ENCODE measurements around the gene FBXL17. TPM values are rescaled to one million over a fixed set of nuclear protein-coding genes. Genes with fewer than 3 reads are reported as not detected.

The FBXL17 gene
- total RNA-seq, 1 donor from 2014 or later: 21.6 TPM

- Mint-ChIP-seq H3K27me3 (ENCODE audit: low read depth) (no peaks in the 10 kb centered on the region), H3K36me3 (no peaks in the 10 kb centered on the region), H3K4me3 (no peak overlapping the region), H3K27ac (no peak overlapping the region), H3K9me3 (no peaks in the 10 kb centered on the region), H3K4me1 (peaks cover 29% of the 10 kb centered on the region)
- no peak for DNase-seq (ENCODE audit: low spot score in 2 of 2, unreplicated experiment in 2 of 2)
- TF ChIP-seq CTCF (IDR thresholded peaks at IDR 0.05; ENCODE audit: unreplicated experiment): no peak
These were observed 399.0 kb downstream of the FBXL17 start for GRCh38 chr5:107982703-107983425.

DNA sequence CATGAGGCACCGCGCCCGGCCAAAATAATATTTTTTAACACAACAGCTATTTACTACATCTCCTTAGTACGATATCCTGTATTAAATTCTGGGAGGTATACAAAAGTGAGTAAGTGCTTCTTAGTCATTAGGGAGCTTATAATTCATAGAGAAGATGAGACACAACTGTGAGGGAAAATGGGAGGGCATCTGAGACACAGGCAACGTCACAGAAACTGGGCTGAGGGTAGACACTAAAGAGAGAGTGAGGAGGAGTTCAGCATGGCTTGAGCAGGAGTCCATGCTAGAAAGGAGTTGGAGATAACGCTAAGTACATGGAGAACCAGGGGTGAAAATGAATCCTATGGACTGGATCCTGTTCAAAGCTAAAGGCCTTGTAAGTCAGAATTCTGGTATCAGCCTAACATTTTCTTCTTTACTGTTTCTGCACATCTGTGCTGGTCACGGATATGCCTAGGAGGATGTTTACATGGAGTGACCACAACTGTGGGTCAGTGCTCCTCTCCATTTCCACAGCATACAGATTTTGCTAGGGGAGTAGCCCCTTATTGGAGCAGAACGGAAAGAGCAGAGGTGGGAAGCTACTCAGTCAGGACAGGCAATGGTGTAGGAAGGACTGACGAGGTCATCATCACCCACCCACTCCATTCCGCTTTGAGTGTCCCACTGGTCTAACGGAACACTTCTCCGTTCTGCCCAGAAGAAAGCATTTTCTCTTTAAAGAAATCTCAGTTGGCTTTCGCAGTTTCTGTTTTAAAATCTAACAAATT is 400.8 kb downstream of the FBXL17 start:
- Mint-ChIP-seq H3K27me3 (ENCODE audit: low read depth) (no peaks in the 10 kb centered on the region), H3K27ac (no peak overlapping the region), H3K36me3 (no peaks in the 10 kb centered on the region), H3K4me3 (no peak overlapping the region), H3K9me3 (no peaks in the 10 kb centered on the region), H3K4me1 (peaks cover 36% of the 10 kb centered on the region)
- TF ChIP-seq CTCF (IDR thresholded peaks at IDR 0.05; ENCODE audit: unreplicated experiment): no peak
- no peak for DNase-seq (ENCODE audit: low spot score in 2 of 2, unreplicated experiment in 2 of 2)

- no peak overlapping the region for H3K4me3 Mint-ChIP-seq
- no peaks in the 10 kb centered on the region for H3K9me3 Mint-ChIP-seq
- peaks cover 28% of the 10 kb centered on the region for H3K4me1 Mint-ChIP-seq
- no peak for DNase-seq (ENCODE audit: low spot score in 2 of 2, unreplicated experiment in 2 of 2)
- H3K36me3 Mint-ChIP-seq: no peaks in the 10 kb centered on the region
- no peak for TF ChIP-seq CTCF (IDR thresholded peaks at IDR 0.05; ENCODE audit: unreplicated experiment)
- H3K27ac Mint-ChIP-seq: no peak overlapping the region
- H3K27me3 Mint-ChIP-seq (ENCODE audit: low read depth): no peaks in the 10 kb centered on the region
These were observed 402.0 kb downstream of the FBXL17 start for GRCh38 chr5:107979900-107980299.

DNA sequence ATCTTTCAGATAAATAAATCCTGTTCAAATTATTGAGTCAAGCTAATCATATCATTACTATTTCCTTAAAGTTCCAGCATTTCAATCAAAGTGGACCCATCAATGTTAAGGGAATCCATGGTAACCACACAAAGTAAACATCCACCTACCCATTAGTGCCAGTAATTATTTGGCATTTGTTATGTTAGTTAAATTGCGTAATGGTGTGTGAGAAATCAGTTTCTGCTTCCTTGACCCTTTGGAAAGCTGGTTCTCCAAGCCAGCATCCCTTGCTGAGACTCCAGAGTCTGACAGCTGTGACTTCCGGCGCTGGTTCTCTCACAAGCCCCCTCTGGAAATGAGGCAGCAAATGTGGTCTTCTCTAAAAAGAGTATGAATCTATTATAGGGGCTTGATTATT is 402.6 kb downstream of the FBXL17 start:
- TF ChIP-seq CTCF (IDR thresholded peaks at IDR 0.05; ENCODE audit: unreplicated experiment): no peak
- H3K4me3 Mint-ChIP-seq: no peak overlapping the region
- no peaks in the 10 kb centered on the region for H3K9me3 Mint-ChIP-seq
- no peaks in the 10 kb centered on the region for H3K27me3 Mint-ChIP-seq (ENCODE audit: low read depth)
- no peak overlapping the region for H3K27ac Mint-ChIP-seq
- DNase-seq (ENCODE audit: low spot score in 2 of 2, unreplicated experiment in 2 of 2): no peak
- no peaks in the 10 kb centered on the region for H3K36me3 Mint-ChIP-seq
- peaks cover 33% of the 10 kb centered on the region for H3K4me1 Mint-ChIP-seq

GRCh38 chr5:107977550-107978071 is 404.3 kb downstream of the FBXL17 start:
- no peak for DNase-seq (ENCODE audit: low spot score in 2 of 2, unreplicated experiment in 2 of 2)
- no peak for TF ChIP-seq CTCF (IDR thresholded peaks at IDR 0.05; ENCODE audit: unreplicated experiment)
- Mint-ChIP-seq H3K9me3 (no peaks in the 10 kb centered on the region), H3K27ac (no peak overlapping the region), H3K4me3 (no peak overlapping the region), H3K27me3 (ENCODE audit: low read depth) (no peaks in the 10 kb centered on the region), H3K36me3 (no peaks in the 10 kb centered on the region), H3K4me1 (peaks cover 30% of the 10 kb centered on the region)

Measured in mesothelial cell of epicardium (in vitro differentiated cells).